H1 (cell line): Measurements from ENCODE around the gene CTPS2. TPM values are rescaled to one million over a fixed set of nuclear protein-coding genes. Genes with fewer than 3 reads are reported as not detected.

Source experiments
- CTCF ChIA-PET: fragments of 300-600 bp; sonication (Branson Sonifier 250); formaldehyde crosslinking; loops from one replicate; lab custom pipeline; 2021; ENCODE audit not compliant: partially characterized antibody; lab: Charles Lee
- POLR2A ChIA-PET: fragments of 300-600 bp; sonication (Branson Sonifier 250); formaldehyde crosslinking; loops from one replicate; lab custom pipeline; 2021; ENCODE audit warnings: inconsistent platforms; ENCODE audit not compliant: partially characterized antibody; lab: Charles Lee
- DNase-seq, 2 experiments: peaks; one replicate each; pipeline versions ENCODE4 v3.0.0 to v3.0.0-alpha.2; 2010 to 2022; ENCODE audit warnings: low spot score in 2 of 2, low read depth in 1 of 2, mixed read lengths in 1 of 2
- FAIRE-seq: peaks from 2 replicates; lab custom pipeline; 2011; peaks lifted over from hg19 to GRCh38; lab: Jason Lieb, UNC
- H2AFZ ChIP-seq: 2 replicates; pipeline ENCODE4 v1.8.1; 2012; ENCODE audit warnings: low read length, inconsistent platforms
- H2AK5ac ChIP-seq: 2 replicates; pipeline ENCODE4 v1.6.1; 2013; ENCODE audit warnings: low read depth, low read length
- H2BK120ac ChIP-seq: replicated peaks from 2 replicates; pipeline ENCODE3; 2013; ENCODE audit warnings: low read depth, low read length, inconsistent platforms
- H2BK12ac ChIP-seq: 2 replicates; pipeline ENCODE4 v1.6.1; 2013; ENCODE audit warnings: low read depth, low read length
- H2BK15ac ChIP-seq: 2 replicates; pipeline ENCODE4 v1.6.1; 2013; ENCODE audit warnings: low read length
- H2BK20ac ChIP-seq: 2 replicates; pipeline ENCODE4 v1.6.1; 2013; ENCODE audit warnings: low read length
- H2BK5ac ChIP-seq: 2 replicates; pipeline ENCODE4 v1.6.1; 2013; ENCODE audit warnings: low read depth, low read length
- H3K14ac ChIP-seq: 2 replicates; pipeline ENCODE4 v1.6.1; 2013; ENCODE audit warnings: inconsistent platforms; ENCODE audit not compliant: insufficient read length
- H3K18ac ChIP-seq: 2 replicates; pipeline ENCODE4 v1.6.1; 2013; ENCODE audit warnings: low read length; ENCODE audit errors: extremely low read depth
- H3K23ac ChIP-seq: 2 replicates; pipeline ENCODE4 v1.6.1; 2013; ENCODE audit warnings: inconsistent platforms; ENCODE audit not compliant: insufficient read length
- H3K23me2 ChIP-seq: 2 replicates; pipeline ENCODE4 v1.6.1; 2013; ENCODE audit warnings: low read depth, low read length
- H3K27ac ChIP-seq: 2 replicates; pipeline ENCODE4 v1.6.1; 2011; ENCODE audit warnings: low read depth, low read length, inconsistent platforms
- H3K27me3 ChIP-seq, 4 experiments: replicated peaks in 1 of 4; 1 replicate in 1 of 4; 2 replicates in 3 of 4; pipeline versions ENCODE4 v1.6.1 to v1.8.1; 2011 to 2013; ENCODE audit warnings: low read length in 3 of 4, mild to moderate bottlenecking in 3 of 4, inconsistent platforms in 2 of 4, mixed read lengths in 2 of 4, moderate library complexity in 1 of 4; ENCODE audit not compliant: control insufficient read depth in 3 of 4, insufficient read depth in 3 of 4; ENCODE audit errors: extremely low read depth in 1 of 4
- H3K36me3 ChIP-seq, 4 experiments: 2 replicates each; pipeline versions ENCODE4 v1.6.1 to v1.8.1; 2011 to 2013; ENCODE audit warnings: mild to moderate bottlenecking in 4 of 4, low read length in 3 of 4, moderate library complexity in 2 of 4, control low read depth in 1 of 4, inconsistent platforms in 1 of 4; ENCODE audit not compliant: insufficient read depth in 4 of 4, control insufficient read depth in 2 of 4
- H3K4ac ChIP-seq: replicated peaks from 2 replicates; pipeline ENCODE3; 2013; ENCODE audit warnings: low read length, low read depth, mixed read lengths, inconsistent platforms; ENCODE audit not compliant: insufficient read length
- H3K4me1 ChIP-seq, 4 experiments: replicated peaks in 1 of 4; 1 replicate in 1 of 4; 2 replicates in 3 of 4; pipeline versions ENCODE4 v1.6.1 to v1.8.1; 2011 to 2013; ENCODE audit warnings: low read length in 3 of 4, inconsistent platforms in 2 of 4, mixed read lengths in 1 of 4; ENCODE audit not compliant: insufficient read depth in 4 of 4, control insufficient read depth in 3 of 4
- H3K4me2 ChIP-seq, 2 experiments: 2 replicates each; pipeline versions ENCODE4 v1.6.1 to v1.8.1; 2011 to 2013; ENCODE audit warnings: low read depth in 2 of 2, low read length in 2 of 2, control low read depth in 1 of 2, inconsistent platforms in 1 of 2, mild to moderate bottlenecking in 1 of 2; ENCODE audit not compliant: insufficient read depth in 1 of 2
- H3K4me3 ChIP-seq, 4 experiments: fragments of 200-600, 300-600 bp in 1 of 4; sonication (generic), shearing (Covaris generic), sonication (Bioruptor Twin) in 1 of 4; 2 replicates each; pipeline versions ENCODE4 v1.5.1 to v1.8.1; 2011 to 2016; ENCODE audit warnings: low read length in 4 of 4, low read depth in 3 of 4, control low read depth in 2 of 4, inconsistent platforms in 2 of 4, mild to moderate bottlenecking in 2 of 4, mixed read lengths in 1 of 4, moderate library complexity in 1 of 4; ENCODE audit not compliant: insufficient read depth in 2 of 4; ENCODE audit errors: extremely low read depth in 1 of 4
- H3K56ac ChIP-seq: replicated peaks from 2 replicates; pipeline ENCODE3; 2013; ENCODE audit warnings: low read depth, mild to moderate bottlenecking, mixed read lengths, low read length, inconsistent platforms; ENCODE audit not compliant: insufficient read length
- H3K79me1 ChIP-seq: 2 replicates; pipeline ENCODE4 v1.6.1; 2013; ENCODE audit warnings: low read depth, low read length, control low read depth
- H3K79me2 ChIP-seq, 2 experiments: 2 replicates each; pipeline versions ENCODE4 v1.6.1 to v1.8.1; 2012 to 2013; ENCODE audit warnings: low read length in 2 of 2, mild to moderate bottlenecking in 2 of 2, inconsistent platforms in 1 of 2; ENCODE audit not compliant: insufficient read depth in 2 of 2, control insufficient read depth in 1 of 2
- H3K9ac ChIP-seq, 4 experiments: replicated peaks in 1 of 4; 1 replicate in 1 of 4; 2 replicates in 3 of 4; pipeline versions ENCODE4 v1.6.1 to v1.8.1; 2011 to 2013; ENCODE audit warnings: low read depth in 3 of 4, low read length in 3 of 4, control low read depth in 2 of 4, mild to moderate bottlenecking in 2 of 4, moderate library complexity in 2 of 4, inconsistent platforms in 1 of 4; ENCODE audit errors: extremely low read depth in 1 of 4
- H3K9me3 ChIP-seq, 2 experiments: 2 replicates each; pipeline versions ENCODE4 v1.6.1 to v1.8.1; 2012 to 2013; ENCODE audit warnings: mild to moderate bottlenecking in 2 of 2, moderate library complexity in 2 of 2, control low read depth in 1 of 2, inconsistent platforms in 1 of 2, low read depth in 1 of 2, low read length in 1 of 2, mixed read lengths in 1 of 2; ENCODE audit not compliant: insufficient read depth in 2 of 2
- H4K20me1 ChIP-seq, 2 experiments: replicated peaks in 1 of 2; 2 replicates each; pipeline versions ENCODE3 to v1.8.1; 2011 to 2013; ENCODE audit warnings: inconsistent platforms in 2 of 2, low read length in 2 of 2, mild to moderate bottlenecking in 1 of 2; ENCODE audit not compliant: insufficient read depth in 2 of 2, control insufficient read depth in 1 of 2
- H4K5ac ChIP-seq: 2 replicates; pipeline ENCODE4 v1.6.1; 2013; ENCODE audit warnings: low read length, low read depth, mixed read lengths, inconsistent platforms; ENCODE audit not compliant: insufficient read length
- H4K8ac ChIP-seq: 2 replicates; pipeline ENCODE4 v1.8.0; 2013; ENCODE audit warnings: mild to moderate bottlenecking, moderate library complexity, low read length, inconsistent platforms; ENCODE audit not compliant: insufficient read depth; ENCODE audit errors: extremely low read depth
- H4K91ac ChIP-seq: replicated peaks from 2 replicates; pipeline ENCODE3; 2013; ENCODE audit warnings: low read length, mixed read lengths, inconsistent platforms; ENCODE audit not compliant: insufficient read length
- FOSL1 ChIP-seq: IDR thresholded peaks from 2 replicates; pipeline ENCODE4 v1.6.1; 2011; ENCODE audit warnings: mild to moderate bottlenecking, low read depth, low read length, moderate library complexity; ENCODE audit not compliant: insufficient read depth
- SAP30 ChIP-seq: fragments of 300-600 bp; sonication (generic); IDR thresholded peaks from 2 replicates; pipeline ENCODE4 v1.7.1; 2012; ENCODE audit warnings: low read length, moderate library complexity, mild to moderate bottlenecking, inconsistent platforms; ENCODE audit not compliant: insufficient read depth, insufficient replicate concordance
- TAF1 ChIP-seq: IDR thresholded peaks from 2 replicates; pipeline ENCODE4 v1.6.1; 2011; ENCODE audit warnings: mild to moderate bottlenecking, low read depth, low read length
- WGBS, 2 experiments: shearing (Covaris generic) in 1 of 2; methylation state at CpG; one replicate each; pipeline versions ENCODE4 v1.1.6 to v1.1.7; 2013 to 2015; ENCODE audit warnings: low lambda C conversion rate in 2 of 2, mixed read lengths in 2 of 2, inconsistent platforms in 1 of 2, low coverage in 1 of 2, missing lambda C conversion rate in 1 of 2; ENCODE audit not compliant: insufficient replicate concordance in 2 of 2, insufficient coverage in 1 of 2, insufficient read length in 1 of 2; ENCODE audit errors: extremely low coverage in 1 of 2, missing lambda C conversion rate in 1 of 2; 5-methylcytosine and 5-hydroxymethylcytosine counted together
- polyA plus RNA-seq, 7 experiments: library from polyadenylated mRNA; depleted of rRNA in 3 of 7; stranded (reverse) in 5 of 7; unstranded in 2 of 7; fragments of >200 nt in 5 of 7; fragments of 200-250 nt in 2 of 7; gene quantifications; 1 replicate in 5 of 7; 2 replicates in 1 of 7; 4 replicates in 1 of 7; pipeline versions ENCODE4 v1.2.1 to v1.2.3, GENCODE V29; 2011 to 2013; ENCODE audit warnings: missing spikeins in 2 of 7, mixed read lengths in 2 of 7
- total RNA-seq: library from RNA; stranded (reverse); fragmentation: NEBNext Ultra II Directional; extraction: Animal tissue kit (Norgen Biotek cat#: 25700); gene quantifications from 2 replicates; pipeline ENCODE4 v1.2.1, GENCODE V29; 2021

CTPS2 gene
- total and polyA plus RNA-seq, 2 of the 8 experiments (the other 6 are each of a cell fraction or from before 2014, with no cell fraction given), result 17.1 to 34.0 TPM

GRCh38 chrX:16618422-16618821 is 94.0 kb downstream of the CTPS2 start:
- no peak for DNase-seq
- Histone ChIP-seq H3K4ac (no peak overlapping the region), H3K36me3 (peaks cover 0 to 27% (median 3%) of the 10 kb centered on the region in 4 experiments; a peak in 3 of 8 replicates), H2BK15ac (no peak overlapping the region), H2BK20ac (no peak overlapping the region), H3K23me2 (no peaks in the 10 kb centered on the region), H3K18ac (no peak overlapping the region), H3K56ac (no peak overlapping the region), H3K27ac (no peak overlapping the region), H4K5ac (no peak overlapping the region), H3K9me3 (no peaks in the 10 kb centered on the region), H3K14ac (no peak overlapping the region), H4K91ac (no peak overlapping the region), H3K9ac (no peak overlapping the region), H4K20me1 (no peaks in the 10 kb centered on the region), H3K27me3 (no peaks in the 10 kb centered on the region), H2AFZ (no peak overlapping the region), H2BK120ac (no peak overlapping the region), H2BK5ac (no peak overlapping the region), H2BK12ac (no peak overlapping the region), H3K79me2 (no peaks in the 10 kb centered on the region), H3K4me2 (no peak overlapping the region), H3K23ac (no peak overlapping the region), H3K79me1 (no peaks in the 10 kb centered on the region), H3K4me3 (no peak overlapping the region), H2AK5ac (no peak overlapping the region), H3K4me1 (no peaks in the 10 kb centered on the region), H4K8ac (no peak overlapping the region)
- ChIA-PET POLR2A (no interaction called here), CTCF (interaction anchor here (0.5 to 0.6 kb wide), 2 partner anchors 10 to 503 kb away, joined by 3 to 4 read pairs; no protein-coding TSS in a partner anchor)
- 100% methylated on average over 1 of the region's 1 CpG; no CpG with 5 or more reads in 1 of the 2 experiments for WGBS, 2 experiments
- FAIRE-seq, result no peak
- TF ChIP-seq SAP30, result no peak
- TF ChIP-seq FOSL1, result no peak
- TF ChIP-seq TAF1, result no peak
